Suppressor macrophage treated with lipopolysaccharide for 1 hour (primary cell): ENCODE results near the gene ZFR.
A peak's percentile ranks its signal among the peaks of the same experiment; 100 is the strongest.
"Not testable (repeated sequence)": the region's sequence is repeated elsewhere in the genome, so short reads cannot be mapped to it uniquely, and the experiment has no call there.

ENCODE experiments used
- DNase-seq, 3 donors: peaks; one replicate each; pipeline ENCODE4 v3.0.0-alpha.2; 2020 to 2022

ZFR gene

DNA sequence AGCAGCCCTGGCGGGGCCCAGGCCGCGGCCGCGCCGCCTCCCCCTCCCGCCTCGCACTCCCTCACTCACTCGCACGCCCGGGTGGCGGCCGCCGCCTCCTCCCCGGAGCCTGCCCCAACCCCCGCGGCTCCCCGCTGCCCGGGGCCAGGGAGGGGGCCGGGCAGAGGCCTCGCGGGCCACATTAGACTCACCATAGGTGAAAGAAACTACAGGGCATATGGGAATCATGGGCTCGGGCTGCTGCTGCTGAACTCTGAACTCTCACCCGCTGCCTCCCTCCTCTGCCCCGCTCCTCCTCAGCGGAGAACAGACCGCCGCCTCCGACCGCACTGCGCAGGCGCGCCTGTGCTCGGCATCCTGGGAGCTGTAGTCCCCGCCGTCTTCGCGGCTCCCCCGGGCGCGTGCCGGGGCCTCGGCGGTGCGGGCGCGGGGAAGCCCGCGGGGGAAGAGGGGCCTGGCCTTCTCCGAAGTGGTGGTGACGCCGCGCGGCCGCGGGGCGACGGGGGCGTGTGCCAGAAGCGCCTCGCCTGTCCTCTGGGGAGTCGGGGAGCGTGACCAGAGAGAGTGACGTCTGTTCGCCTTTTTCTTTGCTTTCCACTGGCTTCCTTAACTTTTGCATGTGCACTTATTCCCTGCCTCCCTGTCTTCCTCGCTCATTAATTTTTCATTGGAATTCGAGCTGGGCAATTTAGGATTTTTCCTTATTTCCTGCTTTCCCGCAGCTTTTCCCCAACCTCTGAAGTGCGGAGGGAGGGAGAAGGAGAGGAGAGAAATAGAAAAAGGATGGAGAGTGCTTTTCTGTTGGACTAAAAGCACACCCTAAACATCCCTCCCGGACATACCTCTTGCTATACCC lies at the start of gene ZFR:
Gene ZFR (minus strand): TSS at position 310 of the 856 bp plus-strand sequence. CDS start 82 bp downstream, at position 228.
- DNase-seq = peak; percentile 97 to 98 (median 98)

DNA sequence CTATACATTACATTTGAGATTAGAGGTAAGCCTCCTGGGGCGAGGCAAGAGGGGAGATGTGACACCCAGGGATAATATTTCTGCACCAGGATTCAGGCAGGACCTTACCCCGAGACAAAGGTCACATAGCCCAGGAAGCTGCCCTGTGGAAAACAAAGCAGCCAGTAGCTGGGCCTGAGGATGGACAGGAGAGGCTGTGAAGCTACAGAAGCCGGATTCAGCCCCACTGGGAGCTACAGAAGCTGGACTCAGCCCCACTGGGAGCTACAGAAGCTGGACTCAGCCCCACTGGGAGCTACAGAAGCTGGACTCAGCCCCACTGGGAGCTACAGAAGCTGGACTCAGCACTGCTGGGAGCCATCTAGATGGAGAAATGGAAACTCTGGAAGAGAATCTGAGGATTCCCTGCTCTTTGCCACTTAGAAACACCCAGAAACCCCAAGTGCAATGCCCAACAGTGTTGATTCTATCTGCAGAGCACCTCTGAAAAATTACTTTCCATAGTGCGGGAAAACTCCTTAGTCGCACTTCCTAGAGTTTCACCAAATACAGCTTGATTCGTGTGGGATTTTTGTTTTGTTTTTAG lies 46.5 kb upstream of the ZFR start:
- DNase-seq = no peak

DNA sequence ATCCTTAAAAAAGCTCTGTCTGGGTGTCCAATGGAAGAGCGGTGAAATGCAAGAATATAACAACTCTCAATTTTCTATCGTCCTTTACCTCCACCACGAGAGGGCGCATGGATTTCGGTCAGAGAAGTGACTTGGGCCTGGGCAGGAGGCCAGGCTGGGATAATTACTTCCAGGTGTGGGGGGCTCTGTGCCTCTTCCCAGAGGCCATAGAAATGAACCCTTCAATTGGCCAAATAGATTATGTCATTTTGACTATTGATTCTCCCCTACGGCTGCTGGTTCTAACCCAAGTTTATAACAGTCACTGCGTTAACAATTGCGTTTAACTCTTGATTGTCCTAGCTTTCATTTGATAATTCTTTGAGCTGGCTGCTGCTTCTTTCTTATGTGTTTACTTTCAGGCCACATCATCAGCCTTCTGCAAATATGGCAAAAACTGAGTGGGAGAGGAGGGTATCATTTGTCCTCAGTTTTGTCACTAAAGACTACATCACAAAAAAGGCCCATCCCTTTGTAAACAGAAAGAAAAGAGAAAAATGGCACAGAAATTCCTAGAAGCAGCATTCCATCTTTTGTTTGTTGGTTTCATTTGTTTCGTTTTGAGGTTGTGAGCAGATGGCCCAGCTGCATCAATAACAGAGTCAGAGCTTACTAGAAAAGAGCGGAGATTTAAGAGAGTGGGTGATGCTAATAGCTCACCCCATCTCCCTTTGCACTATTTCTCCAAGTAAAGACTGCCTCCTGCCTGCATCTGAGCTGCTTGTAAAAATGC lies 45.4 kb upstream of the ZFR start:
- peak; percentile 79 to 91 (median 87) for DNase-seq

DNA sequence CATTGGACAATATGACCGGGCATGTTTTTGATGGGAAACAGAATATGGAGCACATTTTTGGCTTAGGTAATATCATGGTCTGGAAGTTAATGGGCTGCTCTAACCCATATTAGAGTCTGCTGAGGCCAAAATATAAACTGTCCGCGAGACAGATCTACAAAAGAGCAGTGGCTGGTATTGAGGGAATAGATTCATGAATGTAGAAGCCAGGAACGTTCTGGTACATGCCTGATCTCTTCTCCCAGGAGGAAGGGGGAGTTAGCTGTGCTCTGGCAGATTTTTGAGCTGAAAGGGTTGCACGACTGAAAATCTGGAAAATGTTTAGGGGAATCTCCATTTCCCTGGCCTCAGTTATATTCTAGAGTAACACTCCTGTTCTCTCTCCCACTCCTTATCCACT lies 42.9 kb upstream of the ZFR start:
- DNase-seq = no peak

DNA sequence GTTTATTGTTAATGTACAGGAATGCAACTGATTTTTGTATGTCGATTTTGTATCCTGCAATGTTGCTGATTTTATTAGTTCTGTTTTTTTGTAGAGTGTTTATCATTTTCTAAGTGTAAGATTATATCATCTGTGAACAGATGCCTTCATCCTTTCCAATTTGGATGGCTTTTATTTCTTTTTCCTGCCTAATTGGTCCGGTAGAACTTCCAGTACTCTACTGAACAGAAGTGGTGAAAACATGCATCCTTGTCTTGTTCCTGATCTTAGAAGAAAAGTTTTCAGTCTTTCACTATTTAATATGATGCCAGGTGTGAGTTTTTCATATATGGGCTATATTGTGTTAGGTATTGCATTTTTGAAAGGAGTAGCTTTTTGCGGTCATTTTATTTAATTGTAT lies 42.5 kb upstream of the ZFR start:
- DNase-seq = no peak

DNA sequence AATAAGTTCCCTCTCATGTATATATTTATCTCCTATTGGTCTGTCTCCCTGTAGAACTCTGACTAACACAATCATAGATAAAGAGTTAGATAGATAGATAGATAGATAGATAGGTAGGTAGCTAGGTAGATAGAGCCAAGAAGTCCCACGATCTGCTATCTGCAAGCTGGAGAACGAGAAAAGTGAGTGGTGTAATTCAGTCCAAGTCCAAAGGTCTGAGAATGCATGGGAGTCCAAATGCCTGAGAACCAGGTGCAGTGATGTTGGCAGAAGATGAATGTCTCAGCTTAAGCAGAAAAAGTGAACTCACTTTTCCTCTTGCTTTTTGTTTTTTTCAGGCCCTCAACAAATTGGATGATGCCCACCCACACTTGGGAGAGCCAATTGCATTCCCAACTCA lies 37.7 kb upstream of the ZFR start:
- no peak for DNase-seq

DNA sequence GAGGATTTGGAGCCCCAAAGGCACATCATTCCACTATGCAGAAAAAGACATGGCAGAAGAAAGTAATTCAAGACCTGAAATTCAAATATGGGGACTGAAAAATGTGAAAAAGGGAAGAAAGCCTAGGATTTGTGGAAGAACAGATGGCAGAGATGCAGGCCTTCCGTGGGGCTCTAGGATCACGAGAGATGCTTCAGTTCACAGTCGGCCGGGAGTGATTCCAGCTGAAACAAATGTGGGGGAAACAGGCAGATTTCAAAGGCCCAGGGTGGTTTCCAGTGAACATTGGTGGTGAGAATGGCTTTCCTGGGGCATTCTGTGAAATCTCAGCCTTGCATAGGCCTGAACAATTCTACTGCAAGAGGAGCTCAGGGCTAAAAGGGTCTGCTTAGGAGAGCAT lies 34.6 kb upstream of the ZFR start:
- DNase-seq = no peak

DNA sequence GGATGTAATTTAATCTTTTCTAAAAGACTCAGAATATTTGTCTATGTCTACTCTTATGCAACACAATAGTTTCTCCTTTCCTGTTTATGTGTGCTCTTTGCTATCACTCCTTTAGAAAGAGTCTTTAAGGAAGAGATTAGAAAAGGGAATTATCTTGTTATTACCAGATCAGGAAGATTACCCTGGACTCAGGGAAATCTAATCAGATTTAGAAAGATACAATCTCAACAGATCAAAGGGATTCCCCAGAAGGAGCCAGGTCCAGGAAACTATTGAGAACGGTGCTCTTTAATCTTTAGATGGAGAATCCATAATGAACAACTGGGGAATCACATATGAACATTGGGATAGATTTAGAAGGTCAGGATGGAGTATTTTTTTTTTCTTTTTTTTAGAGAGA lies 32.4 kb upstream of the ZFR start:
- no peak for DNase-seq

DNA sequence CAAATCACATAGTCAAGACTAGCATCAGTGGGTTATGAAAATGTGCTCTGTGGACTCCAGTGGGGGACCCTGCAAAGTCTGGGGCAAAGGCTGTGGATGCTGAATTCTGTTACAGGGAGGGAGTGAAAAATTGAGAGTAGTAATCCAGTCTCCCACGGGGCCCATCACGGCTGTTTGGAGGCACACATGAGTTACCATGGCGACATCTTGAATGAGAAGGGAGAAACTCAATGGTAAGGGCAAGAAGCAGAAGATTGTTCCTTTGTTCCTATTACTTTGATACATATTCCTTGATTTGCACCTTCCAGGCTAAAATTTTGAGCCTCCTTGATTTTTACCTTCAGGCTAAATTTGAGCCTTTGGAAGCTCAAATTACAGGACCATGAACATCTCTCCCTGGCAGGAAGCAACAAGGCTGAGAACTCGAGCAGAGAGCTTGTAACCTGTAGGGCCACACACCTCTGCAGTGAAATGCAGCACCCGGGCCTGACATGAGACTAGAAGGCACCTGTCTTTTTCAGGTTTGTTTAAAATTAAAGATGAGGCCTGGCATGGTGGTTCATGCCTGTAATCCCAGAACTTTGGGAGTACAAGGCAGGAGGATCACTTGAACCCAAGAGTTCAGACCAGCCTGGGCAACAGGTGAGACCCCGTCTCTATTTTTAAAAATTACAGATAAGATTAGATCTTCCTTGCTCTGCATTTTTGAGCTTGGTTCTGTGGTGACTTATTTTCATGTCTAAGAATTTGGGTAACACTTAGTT lies 31.0 kb upstream of the ZFR start:
- DNase-seq = no peak

DNA sequence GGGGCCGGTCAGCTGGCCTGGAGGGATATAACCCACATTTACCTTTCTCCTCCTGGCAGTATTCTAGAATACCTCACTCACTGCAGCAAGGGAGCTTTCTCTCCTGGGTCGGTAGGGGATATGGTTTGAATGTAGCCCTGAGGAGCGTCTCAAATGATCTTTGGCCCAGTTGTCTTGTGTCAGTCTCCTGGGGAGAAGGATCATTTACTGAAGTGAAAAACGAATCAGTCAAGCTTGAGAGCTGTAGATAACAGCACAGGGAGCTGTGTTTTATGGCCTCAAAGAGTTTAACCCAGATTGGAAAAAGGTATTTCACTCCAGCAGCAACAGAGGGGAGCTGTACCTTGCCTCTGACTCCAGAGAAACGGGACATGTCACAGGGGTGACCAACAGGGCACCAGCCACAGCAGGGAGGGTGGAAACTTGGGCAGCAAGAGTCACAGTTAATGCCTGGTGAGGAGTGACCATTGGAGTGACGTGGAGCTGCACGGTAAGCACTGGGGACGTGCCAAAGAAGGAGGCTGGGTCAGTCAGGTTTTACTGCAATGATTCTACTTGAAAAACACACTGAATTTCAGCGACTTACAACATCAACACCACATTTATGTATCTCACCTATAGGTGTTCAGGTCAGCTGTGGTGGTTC lies 29.8 kb upstream of the ZFR start:
- no peak for DNase-seq

DNA sequence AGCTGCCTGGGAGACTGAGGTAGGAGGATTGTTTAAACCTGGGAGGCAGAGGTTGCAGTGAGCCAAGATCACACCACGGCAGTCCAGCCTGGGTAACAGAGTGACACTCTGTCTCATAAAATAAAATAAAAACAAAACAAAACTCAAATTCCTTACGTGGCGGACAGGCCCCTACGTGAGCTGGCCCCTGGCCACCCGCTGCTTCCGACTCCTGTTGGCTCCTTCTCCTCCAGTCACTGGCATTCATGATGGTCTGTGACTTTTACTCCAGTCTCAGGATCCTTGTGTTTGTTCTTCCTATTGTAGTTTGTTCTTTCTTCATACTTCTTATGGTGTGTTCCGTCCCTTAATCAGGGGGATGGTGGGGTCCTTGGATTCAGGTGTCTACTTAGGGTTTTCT lies 28.5 kb upstream of the ZFR start:
- DNase-seq = no peak

DNA sequence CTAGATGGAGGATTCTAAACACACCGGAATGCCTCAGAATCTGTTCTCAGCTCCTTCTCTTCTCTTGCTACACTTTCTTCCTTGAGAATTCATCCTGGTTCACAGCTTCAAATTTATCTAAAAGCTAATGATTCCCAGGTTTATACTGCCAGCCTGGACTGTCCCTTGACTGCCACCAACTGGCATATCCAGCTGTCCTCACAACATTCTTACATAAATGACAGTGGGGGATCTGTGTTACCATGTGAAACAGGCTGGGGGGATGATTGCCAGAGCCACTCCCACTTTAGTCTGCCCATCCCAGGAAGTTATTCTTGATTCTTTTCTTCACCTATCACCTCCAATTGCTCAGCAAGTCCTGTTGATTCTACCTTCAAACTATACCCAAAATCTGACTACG lies 27.2 kb upstream of the ZFR start:
- no peak for DNase-seq

DNA sequence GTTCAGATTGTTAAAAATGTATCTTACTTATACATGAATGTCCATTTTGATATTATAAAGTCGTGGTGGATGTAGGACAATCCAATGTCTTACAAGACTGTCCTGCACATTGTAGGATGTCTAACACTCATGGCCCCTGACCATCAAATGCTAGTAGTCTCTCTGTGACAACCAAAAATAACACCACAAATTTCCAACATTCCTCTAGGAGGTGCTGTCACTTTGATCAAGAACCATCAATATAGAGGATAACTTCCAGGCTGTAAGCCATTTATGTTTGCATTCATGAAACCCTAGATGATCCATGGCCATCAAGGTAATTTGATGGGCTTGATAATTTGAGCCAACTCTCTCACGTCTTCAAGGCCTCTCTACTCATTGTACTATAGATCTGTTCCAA lies 20.5 kb upstream of the ZFR start:
- no peak for DNase-seq

DNA sequence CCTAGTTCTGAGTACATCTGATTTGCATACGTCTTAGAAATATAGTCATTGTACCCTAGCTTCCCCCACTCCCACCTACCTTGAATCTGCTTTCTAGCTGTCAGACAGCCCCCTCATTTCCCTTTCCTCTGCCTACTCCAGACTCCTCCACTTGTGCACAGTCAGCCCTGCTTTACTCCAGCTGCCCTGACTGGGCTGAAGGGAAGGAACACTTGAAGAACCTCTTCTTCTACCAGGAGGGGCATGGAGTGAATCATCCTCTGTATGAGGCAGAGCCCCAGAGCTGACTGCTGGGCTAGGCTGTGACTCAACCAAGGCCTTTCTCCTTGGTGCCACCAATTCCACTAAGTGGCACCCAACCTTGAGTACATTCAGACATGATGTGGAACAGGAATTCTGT lies 18.1 kb upstream of the ZFR start:
- peak; percentile 88 to 95 (median 90) for DNase-seq

DNA sequence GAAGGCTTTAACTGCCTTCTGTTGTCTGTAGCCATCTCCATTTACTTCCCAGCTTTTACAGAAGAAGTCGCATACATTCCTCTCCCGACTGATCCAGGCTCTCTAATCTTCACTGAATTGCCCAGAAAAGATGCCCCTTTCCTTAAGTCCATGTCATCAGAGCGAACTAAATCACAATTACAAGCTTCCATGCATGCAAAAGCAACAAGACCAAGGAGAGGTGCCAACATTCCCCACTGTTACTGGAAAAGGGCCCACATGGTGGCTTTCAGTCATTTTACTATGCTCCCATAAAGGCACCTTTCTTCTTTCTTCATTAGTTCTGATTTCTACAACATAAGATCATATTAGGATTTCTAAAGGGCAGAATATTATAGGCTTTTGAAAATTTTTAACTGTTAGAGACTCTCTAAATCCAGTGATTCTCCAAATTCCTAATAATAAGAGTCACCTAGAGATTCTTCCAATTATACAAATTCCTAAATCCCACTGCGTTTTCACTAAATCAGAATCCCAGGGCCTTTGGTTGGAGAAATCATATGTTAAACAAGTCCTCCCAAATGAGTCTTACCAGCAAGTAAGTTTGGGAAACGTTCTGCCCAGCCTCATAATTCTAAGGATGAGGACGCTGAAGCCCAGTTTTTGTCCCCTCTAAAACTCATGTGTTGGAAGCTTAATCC lies 17.0 kb upstream of the ZFR start:
- no peak for DNase-seq

DNA sequence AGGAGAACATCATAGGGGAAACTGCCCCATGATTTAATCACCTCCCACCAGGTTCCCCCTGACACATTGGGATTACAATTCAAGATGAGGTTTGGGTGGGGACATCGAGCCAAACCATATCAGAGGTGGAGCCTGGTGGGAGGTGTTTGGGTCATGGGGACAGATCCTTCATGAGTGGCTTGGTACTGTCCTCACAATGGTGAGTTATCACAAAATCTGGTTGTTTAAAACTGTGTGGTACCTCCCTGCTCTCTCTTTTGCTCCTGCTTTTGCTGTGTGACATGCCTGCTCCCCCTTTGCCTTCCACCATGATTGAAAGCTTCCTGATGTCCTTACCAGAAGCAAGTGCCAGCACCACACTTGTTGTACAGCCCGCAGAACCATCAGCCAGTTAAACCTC lies 16.2 kb upstream of the ZFR start:
- peak in 2 of 3 donors; percentile 27 to 38 for DNase-seq

DNA sequence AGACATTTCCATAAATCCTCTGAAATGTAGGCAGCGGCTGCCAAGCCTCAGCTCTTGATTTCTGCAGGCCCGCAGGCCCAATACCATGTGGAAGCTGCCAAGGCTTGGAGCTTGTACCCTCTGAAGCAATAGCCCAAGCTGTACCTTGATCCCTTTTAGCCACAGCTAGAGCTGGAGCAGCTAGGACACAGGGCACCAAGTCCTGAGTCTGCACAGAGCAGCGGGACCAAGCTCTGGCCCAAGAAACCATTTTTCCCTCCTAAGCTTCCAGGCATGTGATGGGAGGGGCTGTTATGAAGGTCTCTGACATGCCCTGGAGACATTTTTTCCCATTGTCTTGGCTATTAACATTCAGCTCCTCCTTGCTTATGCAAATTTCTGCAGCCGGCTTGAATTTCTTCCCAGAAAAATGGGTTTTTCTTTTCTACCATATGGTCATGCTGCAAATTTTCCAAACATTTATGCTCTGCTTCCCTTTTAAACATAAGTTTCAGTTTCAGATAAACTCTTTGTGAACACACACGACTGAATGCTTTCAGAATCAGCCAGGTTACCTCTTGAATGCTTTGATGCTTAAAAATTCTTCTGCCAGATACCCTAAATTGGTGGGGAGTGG lies 14.4 kb upstream of the ZFR start:
- DNase-seq = peak in 2 of 3 donors; percentile 27 to 63

DNA sequence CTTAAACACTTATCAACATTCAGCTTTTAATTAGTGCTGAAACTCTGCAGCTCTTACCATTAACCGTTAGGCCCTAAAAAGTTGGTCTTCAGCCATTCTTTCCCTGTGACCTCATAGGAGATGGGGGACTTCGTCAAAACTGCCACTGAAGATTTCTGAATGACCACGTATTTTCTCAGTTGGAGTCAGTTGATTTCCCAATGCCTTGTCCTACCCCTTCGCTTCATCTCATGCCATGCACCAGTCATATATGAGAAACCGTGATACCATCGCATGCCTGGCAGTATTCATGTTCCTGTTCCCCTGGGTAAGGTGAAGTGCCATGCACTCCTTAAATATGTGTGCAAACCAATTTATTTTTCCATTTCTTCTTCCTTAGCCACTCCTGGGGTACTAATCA lies 10.8 kb upstream of the ZFR start:
- DNase-seq = no peak

DNA sequence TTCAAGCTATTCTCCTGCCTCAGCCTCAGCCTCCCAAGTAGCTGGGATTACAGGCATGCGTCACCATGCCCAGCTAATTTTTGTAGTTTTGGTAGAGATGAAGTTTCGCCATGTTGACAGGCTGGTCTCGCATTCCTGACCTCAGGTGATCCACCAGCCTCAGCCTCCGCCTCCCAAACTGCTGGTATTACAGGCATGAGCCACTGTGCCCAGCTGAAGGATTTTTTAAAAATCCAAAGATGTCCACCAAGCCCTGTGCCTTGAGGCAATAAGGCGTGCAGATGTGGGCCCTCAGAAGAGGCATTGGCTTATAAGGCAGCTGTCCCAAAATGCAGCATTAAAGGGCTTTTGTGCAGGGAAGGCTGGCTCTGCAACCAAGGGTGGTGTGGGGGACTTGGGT lies 10.3 kb upstream of the ZFR start:
- no peak for DNase-seq

DNA sequence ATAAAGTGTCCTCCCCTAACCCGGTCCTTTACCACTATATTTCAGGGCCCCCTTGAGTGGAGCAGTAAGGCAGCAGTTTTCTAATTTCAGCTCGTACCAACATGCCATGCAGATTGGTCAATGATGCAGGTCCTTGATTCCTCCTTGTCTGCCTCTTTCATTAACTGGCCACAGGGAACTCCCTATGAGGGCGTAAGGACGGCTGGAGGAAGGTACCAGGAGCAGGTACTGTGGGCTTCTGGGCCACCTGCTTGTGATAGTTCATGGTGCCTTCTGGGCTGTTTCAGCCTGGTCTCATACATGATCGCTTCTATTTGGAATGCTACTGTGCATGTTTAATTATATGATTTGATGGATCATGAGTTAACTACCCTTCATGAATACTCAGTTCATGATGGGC lies 9.4 kb upstream of the ZFR start:
- DNase-seq = no peak

DNA sequence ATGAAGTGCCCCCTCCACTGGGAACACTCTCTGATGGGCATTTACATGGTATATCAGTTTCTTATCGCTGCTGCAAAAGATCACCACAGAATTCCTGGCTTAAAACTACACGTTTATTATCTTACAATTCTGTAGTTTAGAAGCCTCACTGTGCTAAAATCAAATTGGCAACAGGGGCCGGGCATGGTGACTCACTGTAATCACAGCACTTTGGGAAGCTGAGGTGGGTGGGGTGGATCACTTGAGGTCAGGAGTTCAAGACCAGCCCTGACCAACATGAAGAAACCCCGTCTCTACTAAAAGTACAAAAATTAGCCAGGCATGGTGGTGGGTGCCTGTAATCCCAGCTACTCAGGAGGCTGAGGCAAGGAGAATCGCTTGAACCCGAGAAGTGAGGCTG lies 7.8 kb upstream of the ZFR start:
- not testable (repeated sequence) for DNase-seq

DNA sequence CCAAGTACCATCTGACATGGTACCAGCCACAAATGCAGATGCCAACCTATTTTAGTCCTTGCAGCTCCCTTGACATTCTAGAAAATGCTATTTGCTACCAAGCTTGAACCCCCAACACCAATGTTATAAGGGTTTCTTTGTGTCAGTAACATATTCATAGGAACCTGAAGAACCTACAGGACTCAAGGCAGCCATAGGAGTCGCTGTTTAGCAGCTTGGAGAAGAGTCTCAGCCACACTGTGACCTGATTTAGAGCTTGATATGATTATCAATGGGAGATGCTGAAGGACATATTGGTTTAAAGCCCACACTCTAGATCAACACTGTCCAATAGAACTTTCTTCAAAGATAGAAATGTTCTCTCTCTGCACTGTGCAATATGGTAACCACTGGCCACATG lies 6.4 kb upstream of the ZFR start:
- no peak for DNase-seq
